Jurkat, Clone E6-1 (cell line): ENCODE data around the gene HIGD2B. TPM values are rescaled to one million over a fixed set of nuclear protein-coding genes. Genes with fewer than 3 reads are reported as not detected.
"Not testable (repeated sequence)": the region's sequence is repeated elsewhere in the genome, so short reads cannot be mapped to it uniquely, and the experiment has no call there.

Source experiments
- DNase-seq: peaks from one replicate; pipeline ENCODE4 v3.0.0-alpha.2; 2011; ENCODE audit warnings: low read depth, low spot score
- H3K4me3 ChIP-seq: 2 replicates; pipeline ENCODE4 v1.5.1; 2011; ENCODE audit warnings: mild to moderate bottlenecking, low read length, control low read depth, moderate library complexity
- polyA plus RNA-seq: library from polyadenylated mRNA; unstranded; fragments of >200 nt; gene quantifications from one replicate; pipeline ENCODE4 v1.2.1, GENCODE V29; 2012; ENCODE audit warnings: missing spikeins; ENCODE audit not compliant: insufficient read length, insufficient read depth

The HIGD2B gene
- polyA plus RNA-seq: not detected

GRCh38 chr15:72685925-72686794, at the start of gene HIGD2B, which contains the start of gene BBS4:
HIGD2B (minus strand) TSS chr15:72686182; CDS start chr15:72676374, 9,808 bp downstream.
BBS4 (plus strand) TSS chr15:72686207; CDS start chr15:72686228, 21 bp downstream.
- H3K4me3 ChIP-seq: peak within 1 kb of the TSS; percentile 97
- peak; percentile 81 for DNase-seq

- H3K4me3 ChIP-seq: no peak overlapping the region
- no peak for DNase-seq
Observed at GRCh38 chr15:72735111-72735510, 49.1 kb upstream of the HIGD2B start.

- no peak for DNase-seq
- no peak overlapping the region for H3K4me3 ChIP-seq
Observed at GRCh38 chr15:72733941-72734738, 48.2 kb upstream of the HIGD2B start.

GRCh38 chr15:72732516-72732915, 46.5 kb upstream of the HIGD2B start:
- H3K4me3 ChIP-seq: no peak overlapping the region

GRCh38 chr15:72732086-72732485, 46.1 kb upstream of the HIGD2B start:
- DNase-seq: no peak
- H3K4me3 ChIP-seq: no peak overlapping the region

More at GRCh38 chr15:72732516-72732915, 46.5 kb upstream of the HIGD2B start:
- no peak for DNase-seq

- no peak for DNase-seq
- H3K4me3 ChIP-seq: no peak overlapping the region
Observed at GRCh38 chr15:72728821-72729220, 42.8 kb upstream of the HIGD2B start.

GRCh38 chr15:72728249-72728648, 42.3 kb upstream of the HIGD2B start:
- DNase-seq, H3K4me3 ChIP-seq: not testable (repeated sequence)

- no peak for DNase-seq
Observed at GRCh38 chr15:72727154-72727553, 41.2 kb upstream of the HIGD2B start.

GRCh38 chr15:72725851-72726250, 39.9 kb upstream of the HIGD2B start:
- not testable (repeated sequence) for H3K4me3 ChIP-seq, DNase-seq

More at GRCh38 chr15:72727154-72727553, 41.2 kb upstream of the HIGD2B start:
- H3K4me3 ChIP-seq: no peak overlapping the region

- H3K4me3 ChIP-seq: no peak overlapping the region
- no peak for DNase-seq
Observed at GRCh38 chr15:72725446-72725845, 39.5 kb upstream of the HIGD2B start.

GRCh38 chr15:72724028-72724427, 38.0 kb upstream of the HIGD2B start:
- DNase-seq: no peak
- no peak overlapping the region for H3K4me3 ChIP-seq

- DNase-seq: peak; percentile 64
- H3K4me3 ChIP-seq: no peak overlapping the region
Observed at GRCh38 chr15:72722071-72722696, 36.2 kb upstream of the HIGD2B start.

- DNase-seq, H3K4me3 ChIP-seq: not testable (repeated sequence)
Observed at GRCh38 chr15:72708551-72709303, 22.7 kb upstream of the HIGD2B start.

- no peak for DNase-seq
- H3K4me3 ChIP-seq: no peak overlapping the region
Observed at GRCh38 chr15:72706266-72706665, 20.3 kb upstream of the HIGD2B start.

GRCh38 chr15:72700076-72700475, 14.1 kb upstream of the HIGD2B start:
- H3K4me3 ChIP-seq: no peak overlapping the region
- DNase-seq: no peak

- no peak for DNase-seq
- no peak overlapping the region for H3K4me3 ChIP-seq
Observed at GRCh38 chr15:72698938-72699337, 13.0 kb upstream of the HIGD2B start.

GRCh38 chr15:72690938-72691337, 5.0 kb upstream of the HIGD2B start:
- H3K4me3 ChIP-seq: no peak overlapping the region
- no peak for DNase-seq

- H3K4me3 ChIP-seq: no peak overlapping the region
- no peak for DNase-seq
Observed at GRCh38 chr15:72688697-72689096, 2.7 kb upstream of the HIGD2B start.
